GM11168 (cell line): ENCODE data around the gene STX8.

ENCODE experiments used
- in situ Hi-C: fragments of 300-500 bp; cut with MboI; formaldehyde crosslinking; loops from one replicate; pipeline ENCODE4 v1.12.0; 2022; ENCODE audit warnings: low sequenced_read_pairs; ENCODE audit not compliant: unreplicated experiment

STX8 gene

DNA sequence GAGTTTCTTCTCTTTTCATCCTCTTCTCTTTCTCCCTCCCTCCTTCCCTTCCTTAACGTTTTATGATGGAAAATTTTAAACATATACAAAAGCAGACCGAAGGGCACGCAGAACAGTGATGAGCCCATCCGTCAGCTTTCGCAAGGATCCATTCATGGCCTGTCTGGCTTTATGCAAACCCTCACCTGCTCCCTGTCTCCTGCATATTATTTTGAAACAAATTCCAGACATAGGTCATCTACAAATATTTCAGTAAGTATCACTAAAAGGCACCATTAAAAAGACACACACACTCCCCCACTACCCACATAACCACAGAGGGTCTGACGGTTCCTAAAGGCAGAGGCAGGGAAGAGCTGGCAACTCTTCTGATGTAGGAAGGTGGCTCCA is 319.3 kb downstream of the STX8 start:
- in situ Hi-C loops, result no loop called here

DNA sequence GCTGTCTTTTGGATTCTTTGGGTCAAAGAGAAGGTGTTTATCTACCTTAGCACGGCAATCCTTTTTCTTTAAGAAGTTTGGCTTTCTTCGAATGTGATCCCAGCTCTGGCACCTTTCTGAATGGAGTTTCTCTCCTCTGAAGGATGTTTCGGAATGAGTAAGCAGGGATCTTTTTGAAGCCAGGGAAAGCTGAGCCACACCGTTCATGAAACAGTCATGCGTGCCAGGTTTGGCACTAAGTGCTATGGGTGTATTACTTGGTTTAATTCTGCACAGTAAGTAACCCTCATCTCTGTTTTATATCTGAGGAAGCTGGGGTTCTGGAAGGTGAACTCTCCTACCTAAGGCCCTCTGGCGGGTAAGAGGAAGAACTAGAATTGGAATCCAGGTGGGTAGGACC is 319.8 kb downstream of the STX8 start:
- in situ Hi-C loops, result no loop called here

DNA sequence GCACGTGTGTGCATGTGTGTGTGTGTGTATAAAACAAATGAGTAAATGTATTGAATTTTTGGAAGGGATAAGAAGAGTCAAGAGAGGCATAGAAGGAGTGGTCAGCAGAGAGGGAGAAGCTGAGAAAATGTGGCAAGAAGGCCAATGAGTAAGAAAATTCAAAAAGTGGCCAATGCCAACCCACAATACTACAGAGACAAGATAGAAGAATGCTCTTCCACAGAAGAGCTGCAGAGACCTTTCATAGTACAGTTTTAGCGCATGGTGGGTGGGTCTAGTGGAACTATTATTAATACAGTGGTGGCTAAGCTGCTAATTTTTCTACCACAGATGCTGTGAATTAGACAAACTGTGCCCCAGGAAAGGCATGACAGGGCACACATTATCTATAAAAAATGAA is 320.8 kb downstream of the STX8 start:
- in situ Hi-C loops, result no loop called here

DNA sequence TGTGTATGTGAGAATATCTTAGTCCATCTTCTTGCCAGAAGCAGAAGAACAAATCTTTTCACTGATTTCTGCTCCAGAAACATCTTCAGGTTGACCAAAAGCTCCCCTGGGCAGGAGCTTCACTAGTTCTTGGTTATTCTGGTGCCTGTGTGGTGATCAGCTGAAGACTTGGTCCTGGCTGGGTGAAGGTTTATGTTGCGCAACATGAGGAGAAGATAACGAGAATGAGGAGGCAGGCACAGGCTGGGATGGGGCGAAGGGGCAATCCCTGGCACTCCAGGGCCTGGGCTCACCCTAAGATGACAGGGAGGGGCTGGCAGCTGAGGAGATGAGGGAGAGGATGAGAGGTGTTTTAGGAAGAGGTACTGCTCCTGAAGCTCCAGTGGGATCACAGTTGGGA is 322.3 kb downstream of the STX8 start:
- in situ Hi-C loops, result no loop called here

DNA sequence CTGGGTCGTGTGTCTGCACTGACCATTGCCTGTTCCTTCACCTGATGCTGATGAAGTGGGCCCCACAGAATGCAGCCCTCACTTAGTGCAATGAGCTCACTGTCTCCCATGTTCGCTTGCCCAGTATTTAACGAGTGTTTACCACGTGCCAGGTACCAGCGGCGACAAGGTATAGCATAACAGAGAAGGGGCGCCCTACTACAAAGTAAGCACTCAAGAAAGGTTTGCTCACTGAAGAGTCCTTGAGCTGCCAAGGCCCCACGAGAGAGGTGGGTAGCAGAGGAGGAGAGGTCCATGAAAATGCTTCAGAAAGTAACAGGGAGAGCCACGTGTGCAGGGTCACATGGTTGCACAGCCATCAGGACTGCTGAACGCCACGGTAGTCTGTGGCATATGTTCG is 324.3 kb downstream of the STX8 start:
- in situ Hi-C loops, result no loop called here

DNA sequence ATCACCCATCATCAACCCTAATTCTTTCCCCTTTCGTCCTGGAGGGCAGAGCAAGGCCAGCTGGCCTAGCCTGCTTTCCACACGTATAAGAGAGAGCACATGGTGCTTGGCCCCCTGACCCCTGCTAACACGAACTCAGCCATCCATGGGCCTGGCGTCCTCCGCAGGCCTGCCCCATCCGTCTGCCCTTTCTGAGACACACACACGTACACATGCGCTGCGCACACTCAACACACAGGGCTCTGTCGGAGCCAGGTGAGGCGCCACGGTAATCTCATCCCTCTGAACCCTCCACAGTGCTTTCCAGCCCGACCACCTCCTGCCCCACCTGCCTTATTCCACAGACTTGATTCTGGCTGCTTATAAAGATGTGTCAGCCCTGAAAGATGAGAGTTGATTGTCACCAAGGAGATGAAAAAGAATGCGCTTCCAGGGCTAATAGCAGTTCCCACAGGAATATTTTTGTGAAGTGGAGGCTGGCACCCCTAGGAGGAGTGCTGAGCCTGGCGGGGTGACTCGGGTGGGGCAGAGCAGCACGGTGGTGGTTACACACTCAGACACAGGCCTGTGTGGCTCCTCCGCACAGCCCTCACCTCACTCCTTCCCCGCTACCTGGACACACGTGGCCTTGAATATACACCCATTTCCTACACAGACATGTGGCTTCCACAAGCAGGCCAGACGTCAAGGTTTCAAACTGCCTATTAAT is 326.2 kb downstream of the STX8 start:
- in situ Hi-C loops, result no loop called here

DNA sequence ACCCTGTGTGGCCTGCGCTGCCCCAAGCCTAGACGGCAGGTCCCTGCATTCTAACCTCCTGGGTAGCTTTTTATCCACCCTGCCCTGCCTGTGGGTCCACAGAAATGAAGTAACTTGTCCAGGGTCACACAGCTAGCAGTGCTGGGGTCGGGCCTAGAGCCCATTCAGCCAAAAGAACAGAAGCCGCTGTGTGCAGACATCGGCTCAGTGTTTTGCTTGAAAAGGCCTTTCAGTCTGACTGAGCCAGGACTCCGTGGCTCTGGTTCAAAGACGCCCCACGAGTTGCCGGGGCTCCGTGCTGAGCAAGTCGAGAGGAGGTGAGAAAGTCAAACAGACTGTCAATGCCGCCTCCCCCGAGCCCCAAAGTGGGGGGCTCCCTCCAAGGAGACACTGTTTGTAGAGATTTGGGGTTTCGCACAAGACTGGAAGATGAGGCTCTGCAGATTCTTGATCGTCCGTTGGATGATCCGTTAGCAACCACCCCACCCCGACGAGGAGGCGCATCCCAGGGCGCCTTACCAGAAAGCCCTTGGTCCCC is 328.1 kb downstream of the STX8 start:
- in situ Hi-C loops, result no loop called here

DNA sequence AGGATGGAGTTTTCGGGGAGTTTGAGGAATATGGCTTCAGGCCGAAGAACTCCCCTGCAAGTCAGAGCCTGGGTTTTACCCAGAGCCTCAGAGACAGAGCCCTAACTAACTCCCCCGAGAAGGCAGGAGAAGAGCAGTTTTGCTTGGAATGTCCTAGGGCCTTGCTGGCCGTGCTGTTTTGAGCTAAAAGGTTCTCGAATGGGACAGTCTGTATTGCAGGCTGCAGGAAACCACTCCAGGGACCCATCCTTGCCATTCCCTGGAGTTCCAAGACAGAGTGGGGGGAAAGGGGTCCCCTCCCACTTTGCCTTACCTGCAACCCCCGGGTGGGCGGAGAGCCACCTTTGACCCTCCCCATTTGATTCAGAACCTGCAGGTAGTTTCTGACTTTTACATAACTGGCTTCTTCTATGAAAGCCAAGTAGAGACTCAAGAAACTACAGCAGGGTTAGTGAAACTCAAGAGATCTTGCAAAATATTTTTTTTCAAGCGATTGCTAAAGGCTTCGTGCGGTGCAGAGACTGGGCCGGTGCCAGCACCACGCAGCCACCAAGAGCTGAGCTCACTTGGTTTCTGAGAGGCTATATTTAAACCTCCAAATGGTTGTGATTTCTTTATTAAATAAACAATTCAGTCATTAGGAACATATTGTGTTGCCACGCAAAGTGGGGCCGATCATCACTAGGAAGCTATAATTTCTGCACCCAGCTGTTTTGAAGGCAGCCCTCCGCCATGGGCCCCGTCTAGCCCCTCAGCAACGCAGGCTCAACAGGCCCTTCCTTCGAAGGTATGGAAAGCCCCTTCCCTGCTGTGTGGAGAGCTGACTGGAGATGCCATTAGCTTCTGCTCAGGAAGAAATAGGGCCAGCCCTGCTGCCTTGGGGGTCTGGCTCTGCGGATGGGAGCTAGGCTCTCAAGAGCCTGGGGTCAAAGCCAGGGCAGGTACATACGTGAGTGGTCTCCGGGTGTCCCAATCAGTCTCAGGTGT is 331.3 kb downstream of the STX8 start:
- in situ Hi-C loops, result no loop called here

DNA sequence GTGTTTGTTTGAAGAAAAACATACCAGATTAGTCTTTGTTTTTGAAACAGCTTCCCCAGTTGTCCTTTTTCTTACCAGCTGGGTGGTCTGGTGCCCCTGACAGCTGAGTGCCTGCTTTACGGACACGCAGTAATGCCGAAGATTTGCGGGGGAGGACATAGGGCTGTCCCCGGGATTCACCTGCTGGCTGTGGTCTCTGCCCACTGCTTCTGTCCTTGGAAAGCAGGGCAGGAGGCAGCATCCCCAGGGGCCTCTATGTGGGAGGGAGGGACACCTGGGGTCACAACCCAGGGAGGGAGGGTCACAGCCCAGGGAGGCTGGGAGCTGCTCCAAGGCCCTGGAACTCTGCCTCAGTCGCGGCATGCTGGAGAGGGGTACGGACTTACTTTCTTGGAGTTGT is 332.6 kb downstream of the STX8 start:
- in situ Hi-C loops, result no loop called here

DNA sequence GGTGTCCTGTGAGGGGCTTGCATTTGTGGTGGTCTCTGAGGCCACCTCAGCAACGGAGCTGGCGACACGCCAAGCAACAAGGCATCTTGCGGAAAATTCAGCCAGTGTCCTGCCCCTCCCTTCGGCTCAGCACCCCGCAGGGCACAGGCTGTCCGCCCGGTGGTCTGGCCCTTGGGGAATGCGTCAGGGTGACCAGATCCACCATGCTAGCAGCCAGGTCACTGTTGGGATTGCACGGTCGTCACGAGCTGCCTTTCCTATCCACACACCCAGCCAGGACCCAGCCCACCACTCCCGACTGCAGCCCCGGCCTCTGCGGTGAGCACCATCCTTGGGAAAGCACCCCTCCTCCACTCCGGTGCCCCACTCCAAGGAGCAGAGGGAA is 333.1 kb downstream of the STX8 start:
- in situ Hi-C loops, result no loop called here

DNA sequence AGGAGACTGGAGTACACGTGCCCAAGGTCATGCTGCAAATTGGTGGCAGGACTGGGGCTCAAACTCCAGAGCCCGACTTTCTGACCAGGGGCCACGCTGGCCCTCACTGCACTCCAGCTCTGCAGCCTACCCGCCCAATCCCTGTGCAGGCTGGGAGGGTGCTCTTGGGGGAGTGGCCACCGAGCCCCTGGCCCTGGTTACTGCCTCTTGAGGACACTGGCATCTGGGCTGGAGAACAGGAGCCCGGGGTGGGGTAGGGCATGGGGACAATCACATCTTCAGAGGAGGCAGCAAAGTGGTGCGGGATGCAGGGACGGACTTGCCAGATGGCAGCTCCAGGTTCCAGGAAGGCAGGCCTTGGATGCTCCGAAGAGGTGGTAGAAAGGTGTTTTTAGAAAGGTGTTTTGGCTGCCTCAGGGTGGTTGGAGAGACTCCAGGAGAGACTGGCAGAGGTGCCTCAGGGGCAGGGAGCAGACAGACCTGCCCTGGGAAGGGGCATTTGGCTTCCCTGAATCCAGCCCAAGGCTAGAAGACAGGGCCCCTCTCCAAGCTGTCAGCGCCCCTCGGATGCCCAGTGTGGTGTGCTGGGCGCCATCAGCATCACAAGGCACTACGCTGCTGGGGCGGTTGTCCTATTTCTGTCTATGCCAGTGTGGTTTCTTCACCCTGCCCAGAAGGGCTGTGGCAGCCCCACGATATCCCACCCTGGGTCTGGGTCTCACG is 333.7 kb downstream of the STX8 start:
- in situ Hi-C loops, result no loop called here

DNA sequence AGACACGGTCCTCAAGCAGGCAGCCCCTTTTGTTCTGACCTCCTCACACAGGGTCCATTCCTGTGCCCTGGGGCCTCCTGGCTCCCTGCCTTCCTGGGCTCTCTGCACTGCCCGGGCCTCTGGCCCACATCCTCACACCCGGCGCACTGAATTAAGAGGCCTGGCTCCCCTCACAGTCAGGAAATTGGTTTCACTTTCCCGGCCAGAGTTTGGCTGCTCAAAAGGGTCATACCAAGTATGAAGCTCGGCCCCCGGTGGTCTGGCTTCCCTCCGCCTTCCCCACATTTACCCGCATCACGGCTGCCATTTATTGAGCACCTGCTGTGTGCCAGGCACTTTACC is 334.3 kb downstream of the STX8 start:
- in situ Hi-C loops, result no loop called here

DNA sequence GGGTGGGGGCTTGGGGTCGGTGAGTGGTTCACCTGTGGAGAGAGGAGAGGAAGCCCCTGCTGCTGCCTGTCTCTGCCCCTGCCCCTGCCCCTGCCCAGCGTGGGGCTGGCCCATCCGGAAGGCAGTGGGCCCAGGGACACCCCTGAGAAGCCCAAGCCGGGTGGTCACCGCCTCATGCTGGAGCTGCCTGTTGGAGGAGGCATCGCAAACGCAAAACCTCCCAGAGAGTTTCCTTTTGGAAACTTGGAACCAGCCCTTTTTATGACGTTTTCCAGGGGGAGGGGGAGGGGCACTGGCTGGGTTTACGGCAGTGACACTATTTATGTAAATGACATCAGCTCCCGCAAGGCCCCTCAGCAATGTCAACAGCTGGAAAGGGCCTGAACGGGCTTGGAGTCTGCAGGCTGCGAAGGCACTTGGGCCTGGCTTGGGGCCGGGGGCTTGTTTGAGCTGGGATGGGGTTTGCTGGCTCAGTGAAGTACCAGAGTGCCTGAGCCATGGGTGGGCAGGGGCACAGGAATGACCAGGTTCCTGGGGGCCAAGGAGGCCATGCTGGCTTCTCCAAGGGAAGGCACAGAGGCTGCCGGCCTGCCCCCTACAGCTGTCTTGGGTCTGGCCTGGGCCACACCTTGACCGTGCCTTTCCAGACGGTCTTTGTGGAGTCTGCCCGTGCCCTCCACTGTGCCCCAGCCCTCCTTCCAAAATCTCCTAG is 334.8 kb downstream of the STX8 start:
- in situ Hi-C loops, result no loop called here

DNA sequence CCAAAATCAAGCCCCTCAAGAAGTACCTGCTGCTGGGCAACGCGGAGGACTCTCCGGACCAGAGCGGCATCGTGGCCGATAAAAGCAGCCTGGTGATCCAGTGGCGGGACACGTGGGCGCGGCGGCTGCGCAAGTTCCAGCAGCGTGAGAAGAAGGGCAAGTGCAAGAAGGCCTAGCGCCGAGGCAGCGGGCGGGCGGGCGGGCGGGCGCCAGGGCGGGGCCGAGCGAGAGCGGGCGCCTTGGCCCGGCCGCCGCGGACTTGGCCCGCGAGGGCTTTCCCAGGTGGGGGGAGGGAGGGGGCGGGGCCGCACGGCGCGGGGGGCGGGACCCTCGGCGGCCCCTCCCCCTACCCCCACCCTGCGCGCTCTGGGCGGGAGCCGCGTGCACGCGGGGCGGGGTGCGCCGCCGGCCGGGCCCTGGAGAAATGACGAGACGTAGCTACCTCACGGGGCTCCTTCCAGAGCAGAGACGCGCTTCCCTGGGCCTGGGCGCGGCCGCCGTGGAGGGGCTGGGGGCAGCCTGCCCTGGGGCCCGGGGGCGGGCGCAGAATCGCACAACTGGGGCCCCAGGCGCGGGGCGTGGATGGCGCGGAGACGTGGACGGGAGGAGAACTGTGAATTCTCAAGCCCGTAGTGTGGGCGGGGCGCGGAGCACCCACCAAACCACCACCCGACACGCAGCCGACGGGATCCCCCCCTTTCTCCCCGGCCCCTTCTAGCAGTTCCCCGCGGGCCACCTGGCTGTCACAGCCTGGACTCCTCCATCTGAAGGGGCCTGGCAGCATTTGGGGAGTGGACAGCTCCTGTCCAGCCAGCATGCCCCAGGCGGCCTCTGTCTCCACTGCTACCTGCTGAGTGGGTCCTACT is 335.6 kb downstream of the STX8 start:
- in situ Hi-C loops, result no loop called here

DNA sequence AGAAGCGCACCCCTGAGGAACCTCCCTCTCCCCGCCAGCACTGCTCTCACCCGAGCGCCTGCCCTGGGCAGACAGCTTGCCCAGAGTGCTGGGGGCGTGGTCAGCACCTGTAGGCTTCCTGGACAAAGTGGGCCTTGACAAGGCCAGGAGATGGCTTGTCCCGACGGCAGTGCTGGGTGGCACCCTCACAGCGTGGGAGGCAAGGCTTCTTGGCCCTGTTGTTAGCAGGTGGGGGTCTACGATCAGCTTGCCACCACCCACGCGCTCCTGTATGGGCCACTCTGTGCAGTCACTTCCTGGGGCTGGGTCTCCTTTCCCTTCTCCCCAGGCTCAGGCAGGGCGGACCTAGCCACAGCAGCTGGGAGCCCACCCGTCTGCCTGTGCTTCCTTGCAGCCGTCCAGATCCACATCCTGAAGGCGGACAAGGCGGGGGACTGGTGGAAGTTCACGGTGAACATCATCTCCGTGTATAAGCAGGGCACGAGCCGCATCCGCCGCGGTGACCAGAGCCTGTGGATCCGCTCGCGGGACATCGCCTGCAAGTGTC is 336.3 kb downstream of the STX8 start:
- in situ Hi-C loops, result no loop called here

DNA sequence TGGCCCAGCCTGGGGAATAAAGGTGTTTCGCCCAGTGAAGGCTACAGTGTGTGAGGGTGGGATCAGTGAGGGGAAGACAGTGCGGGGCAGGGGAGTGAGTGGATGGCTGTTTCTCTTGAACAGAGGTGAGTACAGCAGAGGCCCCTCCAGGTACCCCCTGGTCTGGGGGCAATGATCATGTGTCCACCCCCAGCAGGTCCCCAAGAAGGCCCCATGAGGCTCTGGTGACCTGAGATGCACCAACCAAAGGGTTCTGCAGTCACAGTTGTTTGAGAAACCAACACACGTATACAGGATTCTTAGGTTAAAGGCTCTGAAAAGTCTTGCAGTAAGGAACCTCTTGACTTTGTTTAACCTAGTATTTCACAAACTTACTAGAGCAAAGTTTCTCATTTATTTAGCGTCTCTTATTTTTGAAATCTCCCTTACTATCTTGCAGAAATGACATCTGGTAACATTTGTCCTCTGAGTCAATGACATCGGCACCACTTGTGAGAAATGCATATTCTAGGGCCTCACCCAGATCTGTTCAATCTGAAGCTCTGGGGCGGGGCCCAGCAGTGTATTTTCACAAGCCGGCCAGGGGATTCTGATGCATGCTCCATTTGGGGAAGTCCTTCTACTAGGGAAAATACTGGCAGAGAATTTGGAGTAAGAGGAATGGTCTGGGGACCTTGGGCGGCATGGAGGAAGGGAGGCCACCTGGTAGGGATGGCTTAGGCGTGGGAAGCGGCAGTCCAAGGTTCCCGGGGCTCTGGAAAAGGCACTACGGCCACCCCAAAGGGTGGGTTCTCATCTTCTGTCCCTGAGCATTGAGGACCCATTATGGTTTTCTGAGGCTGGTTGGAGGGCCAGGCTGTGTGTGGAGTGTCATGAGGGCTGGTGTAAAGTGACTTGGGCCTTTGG is 337.0 kb downstream of the STX8 start:
- in situ Hi-C loops, result no loop called here

DNA sequence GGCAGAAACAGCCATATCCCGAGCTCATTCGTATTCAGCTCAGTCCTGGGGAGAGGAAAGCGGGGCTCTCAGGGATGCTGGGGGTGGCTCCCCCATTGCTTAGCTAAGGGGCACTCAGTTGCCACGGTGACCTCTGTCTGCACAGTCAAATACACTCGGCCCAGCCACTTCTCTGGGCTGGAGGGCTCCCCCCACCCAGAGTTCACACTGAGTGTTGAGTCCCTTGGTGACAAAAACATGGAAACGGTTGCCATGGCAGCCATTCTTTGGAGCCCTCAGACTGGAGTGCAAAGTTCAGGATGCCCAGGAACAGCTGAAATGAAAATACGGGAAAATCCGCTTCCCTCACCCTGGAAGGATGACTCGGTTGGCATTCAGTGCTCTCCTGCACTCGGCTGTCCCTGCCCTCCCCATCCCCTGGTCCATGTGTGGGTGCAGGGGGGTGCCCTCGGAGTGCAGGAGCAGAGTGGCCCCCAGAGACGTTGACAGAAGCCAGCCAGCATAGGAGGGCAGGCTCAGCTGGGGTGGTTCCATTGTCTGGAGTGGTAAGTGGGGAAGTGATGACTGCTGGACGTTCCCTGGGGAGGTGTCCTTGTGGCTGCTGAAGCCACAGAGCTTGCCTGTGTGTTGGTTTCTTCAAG is 337.8 kb downstream of the STX8 start:
- in situ Hi-C loops, result no loop called here

DNA sequence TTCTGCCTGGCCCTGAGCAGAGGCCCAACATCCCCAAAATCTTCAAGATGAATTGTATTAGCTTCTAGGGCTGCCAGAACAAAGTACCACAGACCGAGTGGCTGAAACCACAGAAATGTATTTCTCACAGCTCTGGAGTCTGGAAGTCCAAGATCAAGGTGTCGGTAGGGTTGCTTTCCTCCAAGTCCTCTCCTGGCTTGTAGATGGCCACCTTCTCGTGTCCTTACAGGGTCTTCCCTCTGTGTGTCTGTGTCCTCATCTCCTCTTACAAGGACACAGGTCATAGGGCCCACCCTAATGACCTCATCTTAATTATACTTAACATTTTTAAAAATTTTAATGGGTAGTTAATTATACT is 338.6 kb downstream of the STX8 start:
- in situ Hi-C loops, result no loop called here
